Left lung (tissue), 10 donors: ENCODE results near the gene CWC25. TPM values are rescaled to one million over a fixed set of nuclear protein-coding genes. Genes with fewer than 3 reads are reported as not detected.
"Not testable (repeated sequence)": the region's sequence is repeated elsewhere in the genome, so short reads cannot be mapped to it uniquely, and the experiment has no call there.

Source experiments
- ATAC-seq: fragments of 200-7000 bp; cut with Tn5 transposase; one replicate; pipeline ENCODE4 v1.9.1; 2020; ENCODE audit warnings: moderate library complexity
- DNase-seq, 4 donors: peaks; one replicate each; pipeline ENCODE4 v3.0.0-alpha.2; 2013 to 2020
- H3K27ac ChIP-seq, 2 donors: fragments of 200-600 bp; sonication (generic) in 1 of 2; one replicate each; pipeline versions ENCODE4 v1.5.0 to v1.8.0; 2020 to 2021
- H3K27me3 ChIP-seq, 2 donors: fragments of 200-600 bp; sonication (generic) in 1 of 2; one replicate each; pipeline versions ENCODE4 v1.5.0 to v1.8.0; 2020 to 2021
- H3K36me3 ChIP-seq, 2 donors: fragments of 200-600 bp; sonication (generic) in 1 of 2; one replicate each; pipeline versions ENCODE4 v1.5.0 to v1.8.0; 2020 to 2021
- H3K4me1 ChIP-seq, 2 donors: fragments of 200-600 bp; one replicate each; pipeline ENCODE4 v1.8.0; 2021
- H3K4me3 ChIP-seq, 2 donors: fragments of 200-600 bp; sonication (generic) in 1 of 2; one replicate each; pipeline versions ENCODE4 v1.5.0 to v1.8.0; 2020 to 2021; ENCODE audit warnings: mild to moderate bottlenecking in 1 of 2
- H3K9me3 ChIP-seq, 2 donors: fragments of 200-600 bp; sonication (generic) in 1 of 2; one replicate each; pipeline versions ENCODE4 v1.5.0 to v1.8.0; 2020 to 2021
- intact Hi-C, 2 donors: fragments of 100-400 bp; cut with DNase I; formaldehyde crosslinking; loops; one replicate each; pipeline versions ENCODE4 v1.11.2 to v1.14.2; 2022
- polyA plus RNA-seq, 6 donors: library from polyadenylated mRNA; unstranded; fragments of 120-200 nt; gene quantifications; one replicate each; pipeline ENCODE4 v1.2.1, GENCODE V29; 2013; ENCODE audit not compliant: insufficient read length in 6 of 6
- total RNA-seq, 2 donors: library from RNA; stranded (reverse); fragmentation: NEBNext Ultra II Directional; extraction: Animal tissue kit (Norgen Biotek cat#: 25700); gene quantifications; one replicate each; pipeline ENCODE4 v1.2.1, GENCODE V29; 2021
- TF ChIP-seq, protein P1 (sequence below), 2 donors: fragments of 200-600 bp; sonication (generic) in 1 of 2; IDR thresholded peaks; one replicate each; pipeline versions ENCODE4 v1.5.0 to v1.8.0; 2021; ENCODE audit warnings: antibody characterized with exemption in 2 of 2
- donor health status: DM: no; HTN: yes; CAD: no.
- donor health status: DM: no; HTN: no; CAD: no.

The CWC25 gene
- total and polyA plus RNA-seq, 8 donors, result 15.0 to 29.3 (median 25.6) TPM

GRCh38 chr17:38857271-38857670 is 32.1 kb upstream of the CWC25 start:
- DNase-seq, result no peak
- TF ChIP-seq, protein P1, sequence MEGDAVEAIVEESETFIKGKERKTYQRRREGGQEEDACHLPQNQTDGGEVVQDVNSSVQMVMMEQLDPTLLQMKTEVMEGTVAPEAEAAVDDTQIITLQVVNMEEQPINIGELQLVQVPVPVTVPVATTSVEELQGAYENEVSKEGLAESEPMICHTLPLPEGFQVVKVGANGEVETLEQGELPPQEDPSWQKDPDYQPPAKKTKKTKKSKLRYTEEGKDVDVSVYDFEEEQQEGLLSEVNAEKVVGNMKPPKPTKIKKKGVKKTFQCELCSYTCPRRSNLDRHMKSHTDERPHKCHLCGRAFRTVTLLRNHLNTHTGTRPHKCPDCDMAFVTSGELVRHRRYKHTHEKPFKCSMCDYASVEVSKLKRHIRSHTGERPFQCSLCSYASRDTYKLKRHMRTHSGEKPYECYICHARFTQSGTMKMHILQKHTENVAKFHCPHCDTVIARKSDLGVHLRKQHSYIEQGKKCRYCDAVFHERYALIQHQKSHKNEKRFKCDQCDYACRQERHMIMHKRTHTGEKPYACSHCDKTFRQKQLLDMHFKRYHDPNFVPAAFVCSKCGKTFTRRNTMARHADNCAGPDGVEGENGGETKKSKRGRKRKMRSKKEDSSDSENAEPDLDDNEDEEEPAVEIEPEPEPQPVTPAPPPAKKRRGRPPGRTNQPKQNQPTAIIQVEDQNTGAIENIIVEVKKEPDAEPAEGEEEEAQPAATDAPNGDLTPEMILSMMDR (IDR thresholded peaks at IDR 0.05), result no peak
- no peak for ATAC-seq
- no peak overlapping the region for H3K27ac ChIP-seq
- no peaks in the 10 kb centered on the region for H3K9me3 ChIP-seq
- H3K4me3 ChIP-seq, result no peak overlapping the region
- peaks cover 0 to 6% of the 10 kb centered on the region in 2 donors for H3K36me3 ChIP-seq
- peaks cover 3 to 14% of the 10 kb centered on the region in 2 donors for H3K4me1 ChIP-seq
- H3K27me3 ChIP-seq, result no peaks in the 10 kb centered on the region
- intact Hi-C loops, result no loop called here

GRCh38 chr17:38855101-38855714 is 30.1 kb upstream of the CWC25 start:
- Histone ChIP-seq H3K36me3 (peaks cover 0 to 26% of the 10 kb centered on the region in 2 donors), H3K4me1 (peaks cover 19 to 35% of the 10 kb centered on the region in 2 donors)
- intact Hi-C loops, ATAC-seq, H3K27me3 ChIP-seq, H3K9me3 ChIP-seq, H3K27ac ChIP-seq, H3K4me3 ChIP-seq, DNase-seq: not testable (repeated sequence)

DNA sequence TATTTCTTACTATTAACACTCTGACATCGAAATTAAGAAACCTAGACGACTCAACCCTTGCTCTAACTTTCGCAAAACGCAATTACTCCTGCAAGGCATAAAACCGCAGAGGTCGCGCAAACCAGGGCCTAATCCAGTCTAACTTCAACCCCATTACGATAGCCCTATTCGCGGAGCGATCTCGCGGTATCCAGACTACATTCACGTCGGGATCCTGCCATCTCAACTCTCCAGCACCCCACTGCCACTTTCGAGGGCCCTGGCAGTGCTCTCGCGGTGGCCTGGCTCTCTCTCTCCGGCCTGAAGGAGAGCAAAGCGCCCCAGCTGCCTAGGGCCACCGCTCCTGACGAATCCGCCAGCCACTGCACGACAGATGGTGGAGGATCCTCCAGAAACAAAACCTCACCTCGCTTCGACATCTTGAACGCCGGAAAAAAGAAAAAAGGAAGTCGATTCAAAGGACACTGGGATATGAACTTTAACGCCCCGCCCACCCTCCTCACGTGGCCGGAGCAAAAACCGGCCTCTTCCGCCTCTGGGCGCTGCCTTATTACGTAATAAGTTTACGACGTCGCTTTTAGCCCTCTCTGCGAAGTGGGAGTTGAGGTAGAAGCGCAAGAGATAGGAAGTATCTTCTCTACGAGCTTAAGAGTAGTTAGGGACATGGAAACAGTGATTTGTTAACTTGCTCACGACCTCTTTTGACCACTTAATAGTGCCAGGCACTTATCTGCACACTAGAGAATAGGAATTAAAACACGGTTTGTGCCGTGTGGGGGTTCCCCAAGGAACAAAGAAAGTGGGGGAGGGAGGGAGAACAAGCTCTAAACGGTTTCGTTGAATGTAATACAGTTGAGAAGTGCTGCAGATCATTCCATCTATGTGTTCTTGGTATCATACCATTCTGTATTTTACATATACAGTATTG is 28.4 kb upstream of the CWC25 start, which contains the start of gene RPL23:
Gene RPL23 (minus strand): TSS at position 430 of the 928 bp plus-strand sequence. CDS start 11 bp downstream, at position 419.
- Histone ChIP-seq H3K9me3 (no peaks in the 10 kb centered on the region), H3K36me3 (peaks cover 0 to 43% of the 10 kb centered on the region in 2 donors), H3K4me3 (peak within 1 kb of the TSS; percentile 72 to 76), H3K27me3 (no peaks in the 10 kb centered on the region), H3K27ac (peak within 1 kb of the TSS; percentile 86 to 98), H3K4me1 (peaks cover 19 to 43% of the 10 kb centered on the region in 2 donors)
- DNase-seq (peak; percentile 93 to 99 (median 96)), ATAC-seq (peak; percentile 94)
- TF ChIP-seq, protein P1 (IDR thresholded peaks at IDR 0.05), result no peak
- intact Hi-C loops, result no loop called here

- peak overlapping the region; percentile 72 to 76 for H3K4me3 ChIP-seq
- peak overlapping the region; percentile 86 to 98 for H3K27ac ChIP-seq
- peaks cover 19 to 43% of the 10 kb centered on the region in 2 donors for H3K4me1 ChIP-seq
- H3K9me3 ChIP-seq, result no peaks in the 10 kb centered on the region
- no peak for DNase-seq
- TF ChIP-seq, protein P1 (IDR thresholded peaks at IDR 0.05), result no peak
- H3K27me3 ChIP-seq, result no peaks in the 10 kb centered on the region
- intact Hi-C loops, result no loop called here
- H3K36me3 ChIP-seq, result peaks cover 0 to 50% of the 10 kb centered on the region in 2 donors
- peak; percentile 35 for ATAC-seq
These were observed 27.7 kb upstream of the CWC25 start for GRCh38 chr17:38852771-38853291.

GRCh38 chr17:38851434-38851833 is 26.3 kb upstream of the CWC25 start:
- Histone ChIP-seq H3K27ac (peak overlapping the region in 1 of 2 donors; percentile 86), H3K4me3 (peak overlapping the region; percentile 72 to 76), H3K9me3 (no peaks in the 10 kb centered on the region), H3K4me1 (peaks cover 19 to 41% of the 10 kb centered on the region in 2 donors), H3K36me3 (peaks cover 0 to 64% of the 10 kb centered on the region in 2 donors), H3K27me3 (no peaks in the 10 kb centered on the region)
- intact Hi-C loops, result no loop called here
- no peak for DNase-seq
- ATAC-seq, result no peak
- TF ChIP-seq, protein P1 (IDR thresholded peaks at IDR 0.05), result no peak
